NOMO-1 treated with dmso at 0.1 percent for 144 hours (cell line): Measurements from ENCODE around the gene KDM2B.
"Not testable (repeated sequence)": the region's sequence is repeated elsewhere in the genome, so short reads cannot be mapped to it uniquely, and the experiment has no call there.

Experiments
- DNase-seq: peaks from one replicate; lab custom pipeline; 2025; ENCODE audit not compliant: unreplicated experiment; lab: John Stamatoyannopoulos, UW

Gene KDM2B

GRCh38 chr12:121391619-121392324, 189.1 kb downstream of the KDM2B start:
- DNase-seq: peak; percentile 72

- DNase-seq: no peak
Observed at GRCh38 chr12:121390856-121391255, 190.0 kb downstream of the KDM2B start.

GRCh38 chr12:121388421-121388981, 192.3 kb downstream of the KDM2B start:
- peak; percentile 77 for DNase-seq

GRCh38 chr12:121384891-121385290, 195.9 kb downstream of the KDM2B start:
- not testable (repeated sequence) for DNase-seq

- no peak for DNase-seq
Observed at GRCh38 chr12:121383601-121384021, 197.2 kb downstream of the KDM2B start.

- DNase-seq: no peak
Observed at GRCh38 chr12:121379945-121380344, 200.9 kb downstream of the KDM2B start.
